GM12891 (cell line): ENCODE results near the gene ZNF674.
A peak's percentile ranks its signal among the peaks of the same experiment; 100 is the strongest.

ENCODE experiments used
- PAX5 ChIP-seq: IDR thresholded peaks from 2 replicates; pipeline ENCODE4 v1.6.1; 2011; ENCODE audit warnings: low read length, moderate library complexity, mild to moderate bottlenecking; ENCODE audit not compliant: insufficient read depth, severe bottlenecking
- POLR2A ChIP-seq: IDR thresholded peaks from 2 replicates; pipeline ENCODE4 v1.6.1; 2011; ENCODE audit warnings: low read depth, low read length, control low read depth
- POLR2AphosphoS5 ChIP-seq: IDR thresholded peaks from 2 replicates; pipeline ENCODE4 v1.6.1; 2011; ENCODE audit warnings: low read depth, low read length, control low read depth
- POU2F2 ChIP-seq: IDR thresholded peaks from 2 replicates; pipeline ENCODE4 v1.6.1; 2011; ENCODE audit warnings: low read depth, mild to moderate bottlenecking, control low read depth, low read length, moderate library complexity
- SPI1 ChIP-seq: IDR thresholded peaks from 2 replicates; pipeline ENCODE4 v1.6.1; 2011; ENCODE audit warnings: low read depth, low read length, control low read depth
- TAF1 ChIP-seq: IDR thresholded peaks from 2 replicates; pipeline ENCODE4 v1.6.1; 2011; ENCODE audit warnings: low read depth, low read length, control low read depth

DNA sequence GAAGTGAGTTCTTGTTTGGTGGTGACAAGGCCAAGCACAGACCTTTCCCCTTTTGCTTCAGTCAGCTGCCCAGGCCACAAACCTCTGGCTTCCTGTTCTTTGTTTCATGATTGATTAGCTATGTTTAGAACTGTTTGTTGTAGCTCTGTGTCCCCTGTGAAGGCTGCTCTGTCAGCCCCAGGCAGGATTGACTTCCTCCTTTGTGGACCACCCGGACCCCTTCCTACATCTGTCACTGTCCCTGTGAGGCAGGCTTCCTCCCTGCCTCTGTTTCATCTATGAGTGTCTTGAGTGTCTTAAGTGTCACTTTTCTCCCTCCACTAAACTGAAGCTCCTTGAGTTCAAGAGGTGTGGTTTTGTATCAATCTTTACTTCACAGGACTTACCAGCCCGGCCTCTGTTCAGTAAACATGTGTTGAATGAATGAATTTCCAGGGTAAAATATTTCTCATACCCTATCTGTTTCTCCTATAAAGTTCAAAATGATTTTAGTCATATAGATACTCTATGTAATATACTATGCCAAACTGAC is 83.5 kb downstream of the ZNF674 start:
- TF ChIP-seq SPI1 (peak; percentile 34; the same call in 1 of the 2 replicates), POLR2AphosphoS5 (no peak), TAF1 (no peak), POLR2A (no peak), POU2F2 (no peak), PAX5 (no peak)
